ENCODE data around the gene VGLL1. TPM values are rescaled to one million over a fixed set of nuclear protein-coding genes. Genes with fewer than 3 reads are reported as not detected.
A peak's percentile ranks its signal among the peaks of the same experiment; 100 is the strongest.

VGLL1 gene
- total and polyA plus RNA-seq, 4 donors, result 0.40 to 13.8 (median 2.2) TPM

GRCh38 chrX:136585262-136585661, 53.2 kb downstream of the VGLL1 start:
- ATAC-seq (ENCODE audit: insufficient read depth, low FRiP score) (no peak), DNase-seq (no peak)
- no peak overlapping the region for H3K9ac ChIP-seq (ENCODE audit: insufficient read depth in 1 of 2, low read length in 2 of 2)

GRCh38 chrX:136585960-136586359, 53.9 kb downstream of the VGLL1 start:
- H3K27ac ChIP-seq (ENCODE audit: low read depth in 1 of 2, low read length in 1 of 2), result no peak overlapping the region
- peaks cover 0 to 14% (median 5%) of the 10 kb centered on the region in 3 donors for H3K27me3 ChIP-seq (ENCODE audit: control insufficient read depth in 3 of 3, insufficient read depth in 3 of 3, low read length in 2 of 3)
- H3K9me3 ChIP-seq (ENCODE audit: control insufficient read depth in 4 of 4, insufficient read depth in 3 of 4, low read length in 3 of 4), result no peaks in the 10 kb centered on the region
- no peaks in the 10 kb centered on the region for H3K4me1 ChIP-seq (ENCODE audit: control insufficient read depth in 5 of 5, insufficient read depth in 5 of 5, low read length in 5 of 5)
- TF ChIP-seq CTCF (IDR thresholded peaks at IDR 0.05; ENCODE audit: control extremely low read depth, extremely low read depth), result no peak
- DNase-seq, result no peak
- H3K36me3 ChIP-seq (ENCODE audit: control insufficient read depth in 4 of 4, insufficient read depth in 4 of 4, low read length in 4 of 4), result no peaks in the 10 kb centered on the region
- H3K4me3 ChIP-seq, result no peak overlapping the region
- H3K9ac ChIP-seq (ENCODE audit: insufficient read depth in 1 of 2, low read length in 2 of 2), result no peak overlapping the region
- ATAC-seq (ENCODE audit: insufficient read depth, low FRiP score), result no peak
- WGBS, 2 donors, result 52 to 84% methylated on average over 3 of the region's 3 CpGs

More at GRCh38 chrX:136585262-136585661, 53.2 kb downstream of the VGLL1 start:
- 51 to 59% methylated on average over 5 of the region's 5 CpGs for WGBS, 2 donors
- Histone ChIP-seq H3K4me3 (no peak overlapping the region), H3K4me1 (ENCODE audit: control insufficient read depth in 5 of 5, insufficient read depth in 5 of 5, low read length in 5 of 5) (no peaks in the 10 kb centered on the region), H3K36me3 (ENCODE audit: control insufficient read depth in 4 of 4, insufficient read depth in 4 of 4, low read length in 4 of 4) (no peaks in the 10 kb centered on the region), H3K27ac (ENCODE audit: low read depth in 1 of 2, low read length in 1 of 2) (no peak overlapping the region), H3K27me3 (ENCODE audit: control insufficient read depth in 3 of 3, insufficient read depth in 3 of 3, low read length in 2 of 3) (peaks cover 0 to 16% (median 12%) of the 10 kb centered on the region in 3 donors), H3K9me3 (ENCODE audit: control insufficient read depth in 4 of 4, insufficient read depth in 3 of 4, low read length in 3 of 4) (no peaks in the 10 kb centered on the region)
- no peak for TF ChIP-seq CTCF (IDR thresholded peaks at IDR 0.05; ENCODE audit: control extremely low read depth, extremely low read depth)

GRCh38 chrX:136586386-136586785, 54.4 kb downstream of the VGLL1 start:
- no peak for ATAC-seq (ENCODE audit: insufficient read depth, low FRiP score)
- Histone ChIP-seq H3K4me3 (no peak overlapping the region), H3K4me1 (ENCODE audit: control insufficient read depth in 5 of 5, insufficient read depth in 5 of 5, low read length in 5 of 5) (no peaks in the 10 kb centered on the region), H3K36me3 (ENCODE audit: control insufficient read depth in 4 of 4, insufficient read depth in 4 of 4, low read length in 4 of 4) (no peaks in the 10 kb centered on the region), H3K9ac (ENCODE audit: insufficient read depth in 1 of 2, low read length in 2 of 2) (no peak overlapping the region), H3K27me3 (ENCODE audit: control insufficient read depth in 3 of 3, insufficient read depth in 3 of 3, low read length in 2 of 3) (peaks cover 0 to 10% (median 4%) of the 10 kb centered on the region in 3 donors), H3K27ac (ENCODE audit: low read depth in 1 of 2, low read length in 1 of 2) (no peak overlapping the region), H3K9me3 (ENCODE audit: control insufficient read depth in 4 of 4, insufficient read depth in 3 of 4, low read length in 3 of 4) (no peaks in the 10 kb centered on the region)
- TF ChIP-seq CTCF (IDR thresholded peaks at IDR 0.05; ENCODE audit: control extremely low read depth, extremely low read depth), result no peak
- DNase-seq, result no peak
- 16 to 35% methylated on average over 3 of the region's 3 CpGs for WGBS, 2 donors

GRCh38 chrX:136587532-136587931, 55.5 kb downstream of the VGLL1 start:
- DNase-seq (peak in 1 of 3 donors; percentile 12), ATAC-seq (ENCODE audit: insufficient read depth, low FRiP score) (no peak)
- H3K9ac ChIP-seq (ENCODE audit: insufficient read depth in 1 of 2, low read length in 2 of 2), result no peak overlapping the region
- no peak for TF ChIP-seq CTCF (IDR thresholded peaks at IDR 0.05; ENCODE audit: control extremely low read depth, extremely low read depth)
- WGBS, 2 donors, result 54 to 60% methylated on average over 3 of the region's 3 CpGs
- no peaks in the 10 kb centered on the region for H3K36me3 ChIP-seq (ENCODE audit: control insufficient read depth in 4 of 4, insufficient read depth in 4 of 4, low read length in 4 of 4)
- no peaks in the 10 kb centered on the region for H3K9me3 ChIP-seq (ENCODE audit: control insufficient read depth in 4 of 4, insufficient read depth in 3 of 4, low read length in 3 of 4)
- no peak overlapping the region for H3K27ac ChIP-seq (ENCODE audit: low read depth in 1 of 2, low read length in 1 of 2)
- no peaks in the 10 kb centered on the region for H3K4me1 ChIP-seq (ENCODE audit: control insufficient read depth in 5 of 5, insufficient read depth in 5 of 5, low read length in 5 of 5)
- peaks cover 0 to 7% (median 4%) of the 10 kb centered on the region in 3 donors for H3K27me3 ChIP-seq (ENCODE audit: control insufficient read depth in 3 of 3, insufficient read depth in 3 of 3, low read length in 2 of 3)
- H3K4me3 ChIP-seq, result no peak overlapping the region

Data from lung (tissue), 12 donors.